GM19463 (cell line): ENCODE data around the gene ME1.
"Not testable (repeated sequence)": the region's sequence is repeated elsewhere in the genome, so short reads cannot be mapped to it uniquely, and the experiment has no call there.

Source experiments
- ATAC-seq: cut with Tn5 transposase; IDR thresholded peaks from one replicate; pipeline ENCODE4 v1.9.1; 2021; ENCODE audit warnings: mild to moderate bottlenecking, moderate library complexity; ENCODE audit not compliant: unreplicated experiment

The ME1 gene

GRCh38 chr6:83430611-83431544 lies at the start of gene ME1:
TSS of gene ME1 (minus strand) at chr6:83431051. CDS start at chr6:83430954, 97 bp downstream.
- peak; percentile 82 for ATAC-seq

GRCh38 chr6:83480470-83480869 lies 49.6 kb upstream of the ME1 start:
- ATAC-seq: no peak

- ATAC-seq: no peak
These were observed 48.5 kb upstream of the ME1 start for GRCh38 chr6:83479389-83479788.

GRCh38 chr6:83476971-83477370 lies 46.1 kb upstream of the ME1 start:
- no peak for ATAC-seq

- ATAC-seq: no peak
These were observed 43.5 kb upstream of the ME1 start for GRCh38 chr6:83474309-83474708.

- no peak for ATAC-seq
These were observed 41.9 kb upstream of the ME1 start for GRCh38 chr6:83472767-83473166.

GRCh38 chr6:83470587-83470986 lies 39.7 kb upstream of the ME1 start:
- no peak for ATAC-seq

GRCh38 chr6:83470001-83470400 lies 39.1 kb upstream of the ME1 start:
- no peak for ATAC-seq

- no peak for ATAC-seq
These were observed 36.8 kb upstream of the ME1 start for GRCh38 chr6:83467620-83468036.

- ATAC-seq: no peak
These were observed 35.5 kb upstream of the ME1 start for GRCh38 chr6:83466328-83466727.

GRCh38 chr6:83464381-83465140 lies 33.7 kb upstream of the ME1 start:
- no peak for ATAC-seq

- ATAC-seq: no peak
These were observed 33.0 kb upstream of the ME1 start for GRCh38 chr6:83463886-83464285.

GRCh38 chr6:83462524-83462923 lies 31.7 kb upstream of the ME1 start:
- ATAC-seq: no peak

- ATAC-seq: no peak
These were observed 30.6 kb upstream of the ME1 start for GRCh38 chr6:83461438-83461837.

GRCh38 chr6:83459663-83460062 lies 28.8 kb upstream of the ME1 start:
- no peak for ATAC-seq

- not testable (repeated sequence) for ATAC-seq
These were observed 19.2 kb upstream of the ME1 start for GRCh38 chr6:83450015-83450414.

GRCh38 chr6:83444086-83444699 lies 13.3 kb upstream of the ME1 start:
- not testable (repeated sequence) for ATAC-seq

GRCh38 chr6:83443516-83443915 lies 12.7 kb upstream of the ME1 start:
- ATAC-seq: no peak

GRCh38 chr6:83442752-83443151 lies 11.9 kb upstream of the ME1 start:
- no peak for ATAC-seq

- no peak for ATAC-seq
These were observed 8.3 kb upstream of the ME1 start for GRCh38 chr6:83439201-83439600.

GRCh38 chr6:83436674-83437073 lies 5.8 kb upstream of the ME1 start:
- no peak for ATAC-seq
